Natural killer cell treated with Interleukin-12 subunit alpha and Interleukin-12 subunit beta and Interleukin-15 and Interleukin-18, amount 100 ng/mL, for 72 hours (primary cell): Measurements from ENCODE around the gene RABGEF1. TPM values are rescaled to one million over a fixed set of nuclear protein-coding genes. Genes with fewer than 3 reads are reported as not detected.
"Not testable (repeated sequence)": the region's sequence is repeated elsewhere in the genome, so short reads cannot be mapped to it uniquely, and the experiment has no call there.

Experiments used
- ATAC-seq, 2 donors: fragments of 150-1000 bp; cut with Tn5 transposase in 1 of 2; sonication (Bioruptor Pico), chemical (Tn5 transposase) in 1 of 2; 2 replicates each; pipeline ENCODE4 v1.10.0; 2021
- DNase-seq: peaks from one replicate; pipeline ENCODE4 v3.0.0; 2022; ENCODE audit warnings: low spot score
- H3K27ac Mint-ChIP-seq, 2 donors: 1 replicate in 1 of 2; 2 replicates in 1 of 2; pipeline ENCODE4 v1.8.0; 2022; ENCODE audit warnings: mixed read lengths in 2 of 2, mild to moderate bottlenecking in 1 of 2, moderate library complexity in 1 of 2
- H3K27me3 Mint-ChIP-seq, 2 donors: 1 replicate in 1 of 2; 2 replicates in 1 of 2; pipeline ENCODE4 v1.8.0; 2022; ENCODE audit warnings: mixed read lengths in 2 of 2
- H3K36me3 Mint-ChIP-seq: one replicate; pipeline ENCODE4 v1.8.0; 2022; ENCODE audit warnings: mixed read lengths
- H3K4me1 Mint-ChIP-seq, 2 donors: 1 replicate in 1 of 2; 2 replicates in 1 of 2; pipeline ENCODE4 v1.8.0; 2022; ENCODE audit warnings: low read depth in 2 of 2, mixed read lengths in 2 of 2, mild to moderate bottlenecking in 1 of 2
- H3K4me3 Mint-ChIP-seq: one replicate; pipeline ENCODE4 v1.8.0; 2022; ENCODE audit warnings: mixed read lengths
- H3K9me3 Mint-ChIP-seq: 2 replicates; pipeline ENCODE4 v1.8.0; 2022; ENCODE audit warnings: mixed read lengths
- total RNA-seq, 2 donors: library from RNA; stranded (reverse); gene quantifications; one replicate each; pipeline ENCODE4 v1.2.3, GENCODE V29; 2022

RABGEF1 gene
- total RNA-seq, 2 donors from 2014 or later: 33.2 to 44.8 TPM

DNA sequence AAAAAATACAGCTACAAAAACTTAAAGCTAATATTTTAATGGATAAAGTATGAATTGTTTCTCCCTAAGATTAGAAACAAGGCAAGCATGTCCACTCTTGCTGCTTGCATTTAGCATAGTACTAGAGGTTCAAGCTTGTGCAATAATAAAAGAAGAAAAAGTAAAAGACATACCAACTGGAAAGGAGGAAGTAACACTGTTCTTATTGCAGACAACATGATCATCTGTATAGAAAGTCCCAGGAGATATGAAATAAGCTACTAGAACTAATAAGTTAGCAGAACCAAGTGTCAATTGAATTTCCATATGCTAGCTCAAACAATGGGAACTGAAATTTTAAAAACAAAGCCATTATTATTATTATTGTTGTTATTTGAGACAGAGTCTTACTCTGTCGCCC, 20.0 kb upstream of the RABGEF1 start:
- Mint-ChIP-seq H3K4me3 (no peak overlapping the region), H3K27ac (no peak overlapping the region), H3K36me3 (peaks cover 18% of the 10 kb centered on the region), H3K27me3 (no peaks in the 10 kb centered on the region), H3K4me1 (peaks cover 0 to 3% of the 10 kb centered on the region in 2 donors), H3K9me3 (peaks cover 3% of the 10 kb centered on the region)
- DNase-seq: no peak
- no peak for ATAC-seq

DNA sequence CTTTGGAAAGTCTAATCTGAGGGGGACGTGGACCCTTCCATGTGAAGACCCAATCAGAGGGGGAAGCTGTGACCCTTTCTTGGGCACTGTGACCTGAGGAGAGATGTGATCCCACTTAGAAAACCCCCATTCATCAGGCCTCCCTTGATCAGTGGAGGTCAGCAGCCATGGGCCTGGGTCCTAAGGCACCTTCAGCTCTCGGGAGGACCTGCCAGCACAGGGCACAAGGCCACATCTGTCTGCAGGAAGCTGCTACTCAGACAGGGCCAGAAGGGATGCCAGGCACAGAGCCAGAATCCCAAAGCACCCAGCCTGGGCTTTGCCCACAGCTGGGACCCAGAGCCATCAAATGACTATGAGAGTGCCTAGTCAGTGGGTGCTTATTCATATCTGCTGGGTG, 14.7 kb upstream of the RABGEF1 start:
- Mint-ChIP-seq H3K9me3 (peaks cover 3% of the 10 kb centered on the region), H3K27ac (no peak overlapping the region), H3K4me1 (peaks cover 0 to 4% of the 10 kb centered on the region in 2 donors), H3K4me3 (no peak overlapping the region), H3K36me3 (peaks cover 19% of the 10 kb centered on the region), H3K27me3 (no peaks in the 10 kb centered on the region)
- DNase-seq (no peak), ATAC-seq (no peak)

DNA sequence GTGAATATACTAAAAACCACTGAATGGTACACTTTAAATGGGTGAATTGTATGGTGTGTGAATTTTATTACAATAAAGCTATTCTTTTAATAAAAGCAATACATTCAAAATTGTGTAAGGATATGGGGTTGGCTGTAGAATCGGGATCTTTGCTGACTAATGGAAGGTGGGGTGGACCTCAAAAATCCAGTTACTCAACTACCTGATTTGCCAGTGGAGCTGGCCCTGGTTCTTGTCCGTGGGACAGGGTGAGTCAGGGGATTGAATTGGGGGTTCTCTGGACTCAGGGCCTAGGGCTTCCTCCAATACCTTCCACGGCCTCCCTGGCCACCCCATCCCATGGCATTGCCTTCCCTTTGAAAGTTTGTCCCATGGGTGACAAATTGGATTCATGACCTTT, 13.5 kb upstream of the RABGEF1 start:
- Mint-ChIP-seq H3K36me3 (peaks cover 19% of the 10 kb centered on the region), H3K27me3 (no peaks in the 10 kb centered on the region), H3K9me3 (peaks cover 3% of the 10 kb centered on the region), H3K27ac (no peak overlapping the region), H3K4me3 (no peak overlapping the region), H3K4me1 (peaks cover 0 to 4% of the 10 kb centered on the region in 2 donors)
- ATAC-seq (no peak), DNase-seq (no peak)

DNA sequence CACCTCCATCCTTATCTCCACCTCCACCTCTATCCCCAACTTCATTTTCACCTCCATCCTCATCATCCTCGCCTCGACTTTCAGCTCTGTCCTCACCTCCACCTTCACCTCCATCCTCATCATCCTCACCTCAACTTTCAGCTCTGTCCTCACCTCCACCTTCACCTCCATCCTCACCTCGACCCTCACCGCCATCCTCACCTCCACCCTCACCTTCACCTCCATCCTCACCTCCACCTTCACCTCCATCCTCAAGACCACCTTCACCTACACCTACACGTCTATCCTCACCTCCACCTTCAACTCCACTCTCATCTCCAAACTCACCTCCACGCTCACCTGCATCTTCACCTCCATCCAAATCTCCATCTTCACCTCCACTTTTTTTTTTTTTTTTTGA, 12.0 kb upstream of the RABGEF1 start:
- H3K9me3 Mint-ChIP-seq: peaks cover 3% of the 10 kb centered on the region
- H3K4me1 Mint-ChIP-seq: peaks cover 0 to 4% of the 10 kb centered on the region in 2 donors
- no peak overlapping the region for H3K27ac Mint-ChIP-seq
- H3K36me3 Mint-ChIP-seq: peaks cover 19% of the 10 kb centered on the region
- peak in 1 of 2 donors; percentile 36 for ATAC-seq
- H3K27me3 Mint-ChIP-seq: no peaks in the 10 kb centered on the region
- no peak overlapping the region for H3K4me3 Mint-ChIP-seq
- DNase-seq: no peak

DNA sequence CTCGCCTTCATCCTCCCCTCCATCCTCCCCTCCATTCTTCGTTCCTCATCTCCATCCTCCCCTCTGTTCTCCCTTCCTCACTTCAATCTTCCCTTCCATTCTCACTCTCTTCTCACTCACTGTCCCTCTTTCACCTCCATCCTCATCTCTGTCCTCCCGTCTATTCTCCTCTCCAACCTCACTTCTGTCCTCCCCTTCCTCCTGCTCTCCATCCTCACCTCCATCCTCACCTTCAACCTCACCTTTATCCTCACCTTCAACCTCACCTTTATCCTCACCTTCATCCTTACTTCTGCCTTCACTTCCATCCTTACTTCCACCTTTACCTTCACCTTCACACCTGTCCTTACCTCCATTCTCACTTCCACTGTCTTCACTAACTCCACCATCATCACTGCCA, 11.3 kb upstream of the RABGEF1 start:
- no peak overlapping the region for H3K4me3 Mint-ChIP-seq
- peaks cover 0 to 4% of the 10 kb centered on the region in 2 donors for H3K4me1 Mint-ChIP-seq
- no peaks in the 10 kb centered on the region for H3K27me3 Mint-ChIP-seq
- no peak for DNase-seq
- no peak for ATAC-seq
- H3K9me3 Mint-ChIP-seq: no peaks in the 10 kb centered on the region
- no peak overlapping the region for H3K27ac Mint-ChIP-seq
- H3K36me3 Mint-ChIP-seq: peaks cover 14% of the 10 kb centered on the region

DNA sequence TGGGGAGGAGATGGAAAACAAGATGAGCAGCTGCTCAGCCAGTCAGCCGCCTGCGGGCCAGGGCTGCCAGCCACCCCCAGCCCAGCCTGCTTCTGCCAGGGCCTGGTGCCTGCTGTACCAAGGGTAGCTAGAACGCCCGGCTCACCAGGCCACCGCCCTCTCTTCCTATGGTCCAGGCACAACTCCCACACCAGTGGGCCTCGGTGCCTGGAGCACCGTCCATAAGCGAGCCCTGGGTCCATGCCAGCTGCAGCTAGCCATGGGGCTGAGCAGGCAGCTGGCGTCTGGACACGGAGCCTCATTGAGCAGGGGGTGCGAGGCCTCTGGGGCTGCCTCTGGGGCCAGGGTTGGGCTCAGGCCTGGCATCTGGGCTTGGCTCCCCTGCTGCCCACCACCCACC, 8.5 kb upstream of the RABGEF1 start:
- Mint-ChIP-seq H3K4me1 (peaks cover 5 to 15% of the 10 kb centered on the region in 2 donors), H3K27me3 (no peaks in the 10 kb centered on the region), H3K9me3 (peaks cover 4% of the 10 kb centered on the region), H3K27ac (no peak overlapping the region), H3K36me3 (peaks cover 13% of the 10 kb centered on the region), H3K4me3 (no peak overlapping the region)
- ATAC-seq: no peak
- DNase-seq: no peak

DNA sequence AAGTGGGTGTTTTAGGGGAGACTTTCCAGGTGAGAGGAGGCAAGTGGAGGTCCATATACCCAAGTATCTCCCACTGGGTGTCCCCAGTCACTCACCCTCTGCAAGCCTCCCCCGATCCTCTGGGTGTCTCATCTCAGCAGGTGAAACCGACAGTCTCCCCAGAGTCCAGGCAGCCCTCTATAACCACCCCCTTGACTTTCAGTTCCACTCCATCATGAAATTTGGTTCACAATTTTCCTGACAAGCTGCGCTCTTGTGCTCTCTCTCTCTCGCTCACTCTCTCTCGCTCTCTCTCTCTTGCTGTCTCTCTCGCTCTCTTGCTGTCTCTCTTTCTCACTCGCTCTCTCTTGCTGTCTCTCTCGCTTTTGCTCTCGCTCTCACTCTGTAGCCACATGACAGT, 8.1 kb upstream of the RABGEF1 start:
- Mint-ChIP-seq H3K27me3 (no peaks in the 10 kb centered on the region), H3K27ac (no peak overlapping the region), H3K36me3 (peaks cover 13% of the 10 kb centered on the region), H3K9me3 (peaks cover 4% of the 10 kb centered on the region), H3K4me1 (peaks cover 5 to 15% of the 10 kb centered on the region in 2 donors), H3K4me3 (no peak overlapping the region)
- DNase-seq: no peak
- ATAC-seq: no peak

DNA sequence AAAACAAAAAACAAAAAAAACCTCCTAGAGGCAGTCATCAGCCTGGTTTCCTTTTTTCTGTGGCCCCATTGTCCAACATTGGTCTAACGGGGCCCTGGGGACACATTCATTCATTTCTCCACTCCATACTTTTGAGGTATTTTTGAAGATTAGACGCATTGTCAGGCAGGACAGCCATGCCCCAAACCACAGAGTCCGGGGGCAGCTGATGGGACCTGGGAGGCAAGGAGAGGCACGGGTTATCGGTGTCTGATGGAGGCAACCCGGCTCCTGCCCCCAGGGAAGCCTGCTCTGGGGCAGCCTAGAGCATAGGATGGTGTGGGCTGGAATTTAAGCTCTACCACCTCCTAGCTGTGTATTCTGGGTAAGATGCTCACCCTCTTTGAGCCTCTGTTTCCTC, 6.5 kb upstream of the RABGEF1 start:
- H3K27ac Mint-ChIP-seq: no peak overlapping the region
- H3K27me3 Mint-ChIP-seq: no peaks in the 10 kb centered on the region
- H3K4me1 Mint-ChIP-seq: peaks cover 5 to 15% of the 10 kb centered on the region in 2 donors
- ATAC-seq: no peak
- DNase-seq: no peak
- no peak overlapping the region for H3K4me3 Mint-ChIP-seq
- H3K36me3 Mint-ChIP-seq: peaks cover 13% of the 10 kb centered on the region
- peaks cover 4% of the 10 kb centered on the region for H3K9me3 Mint-ChIP-seq

DNA sequence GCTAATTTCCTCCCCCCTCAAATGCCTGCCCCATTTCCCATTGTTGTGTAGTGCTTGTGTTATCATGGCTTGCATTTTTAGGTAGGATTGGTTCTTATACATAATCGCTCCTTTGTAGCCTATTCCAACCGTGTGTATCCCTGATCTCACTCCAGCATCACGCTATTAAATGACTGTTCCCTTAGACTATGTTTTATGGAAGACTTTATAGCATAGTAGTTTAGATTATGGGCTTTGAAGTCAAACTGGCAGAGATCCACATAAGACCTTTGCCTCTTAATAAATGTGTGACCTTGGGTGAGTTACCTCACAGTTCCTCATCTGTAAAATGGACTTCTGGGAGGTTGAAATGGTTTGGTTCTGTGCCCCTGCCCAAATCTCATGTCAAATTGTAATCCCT, 5.4 kb upstream of the RABGEF1 start:
- peaks cover 5 to 14% of the 10 kb centered on the region in 2 donors for H3K4me1 Mint-ChIP-seq
- ATAC-seq (no peak), DNase-seq (no peak)
- peaks cover 13% of the 10 kb centered on the region for H3K36me3 Mint-ChIP-seq
- H3K4me3 Mint-ChIP-seq: no peak overlapping the region
- H3K27me3 Mint-ChIP-seq: no peaks in the 10 kb centered on the region
- H3K27ac Mint-ChIP-seq: peak overlapping the region; percentile 15 to 30
- peaks cover 4% of the 10 kb centered on the region for H3K9me3 Mint-ChIP-seq

DNA sequence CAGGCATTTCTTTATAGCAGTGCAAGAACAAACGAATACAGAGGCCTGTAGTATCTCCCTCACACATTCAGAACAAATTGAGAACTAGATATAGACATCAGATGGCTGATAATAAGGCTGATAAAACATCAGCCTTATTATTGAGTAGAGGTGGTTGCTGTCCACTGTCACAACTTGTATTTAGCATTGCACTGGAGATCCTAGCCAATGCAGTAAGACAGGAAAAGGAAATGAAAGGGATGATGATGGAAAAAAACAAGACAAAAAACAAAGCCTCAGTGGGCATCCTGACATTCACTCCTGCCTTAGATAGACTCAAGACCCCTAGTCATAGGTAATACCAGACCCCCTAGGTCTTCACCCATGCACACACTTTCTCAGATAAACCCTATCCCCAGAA, 4.7 kb upstream of the RABGEF1 start:
- H3K9me3 Mint-ChIP-seq: peaks cover 4% of the 10 kb centered on the region
- H3K27me3 Mint-ChIP-seq: no peaks in the 10 kb centered on the region
- peak overlapping the region; percentile 15 to 30 for H3K27ac Mint-ChIP-seq
- ATAC-seq: no peak
- DNase-seq: no peak
- H3K36me3 Mint-ChIP-seq: peaks cover 13% of the 10 kb centered on the region
- H3K4me3 Mint-ChIP-seq: no peak overlapping the region
- H3K4me1 Mint-ChIP-seq: peaks cover 5 to 17% of the 10 kb centered on the region in 2 donors

DNA sequence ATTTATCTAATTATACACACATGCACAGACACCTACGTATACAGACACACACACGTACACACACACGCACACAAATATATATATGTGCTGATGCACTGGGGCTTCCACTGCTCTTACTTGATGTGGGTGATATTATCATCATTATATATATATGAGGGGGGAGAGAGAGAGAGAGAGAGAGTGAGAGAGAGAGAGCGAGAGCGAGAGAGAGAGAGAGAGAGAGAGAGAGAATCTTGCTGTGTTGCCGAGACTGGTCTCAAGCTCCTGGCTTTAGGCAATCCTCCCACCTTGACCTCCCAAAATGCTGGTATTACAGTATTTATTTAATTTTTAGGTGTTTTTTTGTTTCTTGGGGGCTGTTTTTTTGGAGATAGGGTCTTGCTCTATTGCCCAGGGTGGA, 3.6 kb upstream of the RABGEF1 start:
- peaks cover 4% of the 10 kb centered on the region for H3K9me3 Mint-ChIP-seq
- H3K4me3 Mint-ChIP-seq: no peak overlapping the region
- no peaks in the 10 kb centered on the region for H3K27me3 Mint-ChIP-seq
- DNase-seq (no peak), ATAC-seq (no peak)
- H3K27ac Mint-ChIP-seq: peak overlapping the region in 1 of 2 donors; percentile 53
- H3K4me1 Mint-ChIP-seq: peaks cover 5 to 20% of the 10 kb centered on the region in 2 donors
- peaks cover 13% of the 10 kb centered on the region for H3K36me3 Mint-ChIP-seq

DNA sequence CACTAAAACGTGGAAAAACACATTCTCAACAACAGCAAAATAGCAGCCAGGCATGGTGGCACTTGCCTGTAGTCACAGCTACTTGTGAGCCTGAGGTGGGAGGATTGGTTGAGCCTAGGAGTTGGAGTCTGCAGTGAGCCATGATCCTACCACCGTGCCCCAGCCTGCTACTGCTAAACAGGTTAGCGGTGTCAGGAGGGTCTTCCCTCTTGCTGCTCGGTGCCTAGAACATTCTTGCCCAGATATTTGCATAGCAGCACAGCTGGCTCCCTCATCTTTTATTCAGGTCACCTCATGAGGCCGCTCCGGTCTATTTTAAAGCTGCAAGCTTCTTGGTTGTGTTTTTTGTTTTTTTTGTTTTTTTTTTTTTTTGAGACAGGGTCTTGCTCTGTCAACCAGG, 2.9 kb upstream of the RABGEF1 start:
- ATAC-seq (no peak), DNase-seq (no peak)
- peaks cover 4% of the 10 kb centered on the region for H3K9me3 Mint-ChIP-seq
- H3K36me3 Mint-ChIP-seq: peaks cover 13% of the 10 kb centered on the region
- peak overlapping the region in 1 of 2 donors; percentile 53 for H3K27ac Mint-ChIP-seq
- no peak overlapping the region for H3K4me3 Mint-ChIP-seq
- peaks cover 11 to 24% of the 10 kb centered on the region in 2 donors for H3K4me1 Mint-ChIP-seq
- no peaks in the 10 kb centered on the region for H3K27me3 Mint-ChIP-seq

DNA sequence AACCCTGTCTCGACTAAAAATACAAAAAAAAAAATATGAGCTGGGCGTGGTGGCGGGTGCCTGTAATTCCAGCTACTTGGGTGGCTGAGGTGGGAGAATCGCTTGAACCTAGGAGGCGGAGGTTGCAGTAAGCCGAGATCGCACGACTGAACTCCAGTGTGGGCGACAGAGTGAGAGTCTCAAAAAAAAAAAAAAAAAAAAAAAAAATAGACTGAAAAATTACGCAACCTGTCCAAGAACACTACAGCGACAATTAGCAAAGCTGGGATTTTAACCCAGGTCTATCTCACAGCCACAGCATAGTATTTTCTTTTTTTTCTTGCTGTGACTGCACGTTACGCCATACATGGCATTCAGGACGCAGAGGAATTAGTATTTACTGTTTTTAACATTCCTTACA, 1.1 kb upstream of the RABGEF1 start:
- Mint-ChIP-seq H3K27ac (peak overlapping the region; percentile 95 to 98), H3K4me3 (peak overlapping the region; percentile 93), H3K36me3 (peaks cover 13% of the 10 kb centered on the region), H3K9me3 (peaks cover 4% of the 10 kb centered on the region), H3K4me1 (peaks cover 11 to 24% of the 10 kb centered on the region in 2 donors), H3K27me3 (no peaks in the 10 kb centered on the region)
- no peak for ATAC-seq
- no peak for DNase-seq

DNA sequence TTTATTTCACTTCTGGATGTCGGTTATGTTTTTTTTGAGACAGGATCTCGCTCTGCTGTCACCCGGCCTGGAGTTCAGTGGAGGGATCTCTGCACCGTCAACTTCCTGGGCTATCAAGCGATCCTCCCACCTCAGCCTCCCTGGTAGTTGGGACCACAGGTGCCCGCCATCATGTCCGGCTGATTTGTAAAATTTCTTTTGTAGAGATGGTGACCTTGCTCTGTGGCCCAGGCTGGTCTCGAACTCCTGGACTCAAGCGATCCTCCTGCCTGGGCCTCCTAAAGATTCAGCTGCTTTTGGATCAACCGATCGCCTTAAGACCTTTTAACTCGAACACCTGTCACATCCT, 606 bp upstream of the RABGEF1 start:
- Mint-ChIP-seq H3K9me3 (peaks cover 4% of the 10 kb centered on the region), H3K27ac (peak overlapping the region; percentile 95 to 98), H3K36me3 (peaks cover 13% of the 10 kb centered on the region), H3K4me3 (peak overlapping the region; percentile 93), H3K27me3 (no peaks in the 10 kb centered on the region), H3K4me1 (peaks cover 11 to 24% of the 10 kb centered on the region in 2 donors)
- ATAC-seq (no peak), DNase-seq (no peak)

DNA sequence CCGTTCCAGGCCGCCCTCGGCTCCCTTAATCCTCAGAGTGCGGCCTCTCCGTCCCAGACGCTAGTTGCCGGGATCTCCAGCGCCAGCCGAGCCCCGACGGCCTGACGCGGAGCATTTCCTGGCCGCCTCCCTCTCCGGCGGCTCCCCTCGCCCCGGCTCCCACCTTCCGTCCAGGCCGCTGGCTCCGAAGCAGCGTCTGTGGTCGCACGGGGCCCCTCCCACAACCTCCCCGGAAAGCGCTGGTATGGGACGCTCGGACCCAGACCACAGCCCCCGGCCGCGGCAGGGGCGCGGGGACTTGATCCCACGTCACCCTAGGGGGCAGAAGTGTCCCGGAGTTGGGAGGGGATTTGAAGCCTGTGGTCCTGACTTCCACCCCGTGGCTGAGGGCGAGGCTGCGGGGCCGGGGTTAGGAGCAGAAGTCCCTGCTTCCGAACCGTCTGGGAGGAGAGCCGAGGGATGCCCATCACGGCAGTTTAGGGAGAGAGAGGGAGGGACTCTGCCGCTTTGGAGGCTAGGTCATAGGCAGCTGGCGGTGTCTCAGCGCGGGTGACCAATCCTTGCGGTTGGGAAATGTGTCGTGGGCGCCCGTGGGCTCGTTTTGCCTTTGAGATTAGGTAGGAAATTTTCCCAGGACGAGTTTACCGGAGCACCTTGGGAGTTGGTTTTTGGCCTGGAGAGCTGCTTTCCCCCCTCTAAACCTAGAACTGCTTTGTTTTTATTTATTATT, 612 bp downstream of the RABGEF1 start:
- ATAC-seq: peak; percentile 63 to 66
- H3K27ac Mint-ChIP-seq: peak overlapping the region; percentile 95 to 98
- not testable (repeated sequence) for H3K27me3 Mint-ChIP-seq, H3K36me3 Mint-ChIP-seq, H3K9me3 Mint-ChIP-seq
- peak; percentile 82 for DNase-seq
- H3K4me3 Mint-ChIP-seq: peak overlapping the region; percentile 93
- peaks cover 9 to 19% of the 10 kb centered on the region in 2 donors for H3K4me1 Mint-ChIP-seq
